ENCODE data around the gene ZSCAN12.
A peak's percentile ranks its signal among the peaks of the same experiment; 100 is the strongest.

The ZSCAN12 gene

DNA sequence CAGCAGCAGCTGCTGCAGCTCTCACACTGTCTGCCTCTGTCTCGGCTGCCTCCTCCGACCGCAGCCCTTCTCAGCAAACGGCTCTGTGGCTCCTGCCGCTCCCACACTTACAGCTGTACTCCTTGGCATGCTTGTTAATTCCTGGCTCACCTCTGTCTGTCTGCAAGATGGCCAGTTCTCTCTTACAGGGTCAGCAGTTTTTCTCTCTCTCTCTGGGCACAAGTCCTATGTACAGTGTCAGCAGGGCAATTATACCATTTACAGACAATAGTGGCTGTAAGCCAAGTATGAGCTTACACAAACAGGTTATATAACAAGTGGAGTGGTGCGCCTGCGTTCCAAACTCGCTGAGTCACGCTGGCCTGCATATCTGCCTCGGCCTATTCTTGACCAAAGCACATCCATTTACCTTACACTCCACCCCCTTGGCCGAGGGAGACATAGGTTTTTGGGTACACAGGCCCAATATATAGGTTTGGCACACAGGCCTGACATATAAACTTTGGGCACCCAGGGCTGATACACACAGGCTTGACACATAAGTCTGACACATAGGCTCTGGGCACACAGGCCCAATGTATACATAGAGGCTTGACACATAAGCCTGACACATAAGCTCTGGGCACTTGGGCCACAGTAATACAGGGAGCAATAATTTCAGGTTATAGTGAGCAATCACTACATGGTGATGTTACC lies 45.4 kb downstream of the ZSCAN12 start:
- DNase-seq (ENCODE audit: low read depth) = no peak

DNA sequence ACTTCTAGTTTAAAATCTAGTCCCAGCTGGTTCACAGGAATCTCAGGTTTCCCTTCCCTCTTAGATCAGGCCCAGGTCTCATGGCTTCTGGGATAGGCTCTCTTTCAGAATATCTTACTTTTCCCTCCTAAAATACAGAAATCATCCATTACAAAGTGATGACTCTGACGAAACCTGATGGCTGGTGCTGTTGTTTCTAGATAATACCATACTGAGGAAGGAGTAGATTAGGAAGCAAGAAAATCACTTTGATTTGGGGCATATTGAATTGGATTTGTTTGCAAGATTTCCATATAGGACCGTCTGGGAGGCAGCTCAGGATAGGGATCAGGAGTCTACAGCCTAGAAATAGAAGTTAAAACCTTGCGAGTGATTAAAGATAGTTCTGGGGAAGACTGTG lies 46.2 kb downstream of the ZSCAN12 start:
- DNase-seq (ENCODE audit: low read depth) = no peak

DNA sequence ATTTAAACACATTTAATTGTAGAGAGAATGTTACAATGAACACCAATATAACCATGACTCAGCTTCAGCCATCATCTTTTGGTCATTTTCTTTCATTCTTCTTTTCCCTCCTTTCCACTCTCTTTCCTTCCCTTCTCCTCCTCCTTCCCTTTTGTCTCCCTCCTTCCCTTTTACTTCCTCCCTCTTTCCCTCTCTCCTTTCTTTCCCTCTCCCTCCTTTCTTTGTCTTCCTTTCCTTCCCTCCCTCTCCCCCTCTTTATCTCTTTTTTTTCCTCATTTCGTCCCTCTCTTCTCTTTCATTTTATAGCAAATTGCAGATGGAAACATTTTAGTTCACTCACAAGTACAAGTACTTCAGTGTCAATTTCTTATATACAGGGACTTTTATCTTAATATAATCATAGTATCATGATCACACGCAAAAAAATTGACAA lies 48.0 kb downstream of the ZSCAN12 start:
- DNase-seq (ENCODE audit: low read depth) = no peak

DNA sequence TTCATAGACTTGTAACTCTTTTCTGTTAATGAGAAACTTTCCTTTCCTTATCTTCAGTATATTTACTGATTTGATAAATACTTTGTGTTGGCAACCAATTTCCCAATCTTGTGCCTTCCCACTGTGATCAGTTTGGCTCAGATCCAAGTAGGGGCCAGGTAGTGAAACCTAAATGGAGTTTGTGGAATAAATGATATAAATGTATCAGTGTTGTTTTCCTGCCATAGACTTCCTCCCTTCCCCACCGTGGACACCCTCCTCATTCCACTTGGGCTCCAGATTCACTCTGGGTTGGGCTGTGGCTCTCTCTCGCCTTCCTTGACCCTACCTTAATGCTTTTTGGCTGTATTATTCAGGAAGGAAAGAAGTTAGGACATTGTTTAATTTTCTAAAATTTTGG lies 48.5 kb downstream of the ZSCAN12 start:
- no peak for DNase-seq (ENCODE audit: low read depth)

DNA sequence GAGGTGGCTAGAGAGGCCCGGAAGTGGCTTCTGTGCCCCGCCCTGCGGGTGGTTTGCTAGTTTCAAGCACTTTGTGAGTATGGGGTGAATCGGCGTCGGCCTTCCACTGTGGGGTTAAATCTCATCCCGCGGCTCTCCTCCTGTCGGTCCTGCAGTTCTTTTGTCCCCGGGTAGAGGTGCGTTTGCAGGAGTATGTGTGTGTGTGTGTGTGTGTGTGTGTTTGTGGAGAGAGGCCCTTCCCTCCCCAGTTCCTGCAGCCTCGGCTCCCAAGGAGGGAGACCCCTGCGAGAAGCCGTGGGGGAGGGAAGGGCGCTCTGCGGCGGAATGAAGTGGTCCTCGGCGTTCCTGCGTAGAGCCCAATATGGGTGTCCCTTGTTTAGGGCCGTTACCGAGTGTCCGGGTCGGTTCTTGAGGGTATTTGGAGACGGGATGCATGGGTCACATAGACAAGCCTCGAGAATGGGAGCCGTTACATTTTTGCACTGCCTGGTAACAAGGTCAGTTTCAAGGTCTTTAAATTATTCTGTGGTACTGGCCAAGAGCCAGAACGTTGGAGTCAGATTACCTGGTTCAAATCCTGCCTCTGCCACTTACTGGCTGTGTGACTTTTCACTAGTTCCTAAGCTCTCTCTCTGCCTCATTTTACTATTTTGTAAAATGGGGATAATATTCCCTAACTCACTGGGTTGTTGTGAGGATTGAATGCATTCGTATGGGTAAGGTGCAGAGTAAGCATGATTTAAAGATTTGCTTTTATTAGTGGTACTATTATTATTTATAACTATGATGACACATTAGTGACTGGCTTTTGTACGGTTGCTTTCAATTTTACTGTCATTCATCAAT lies 49.4 kb downstream of the ZSCAN12 start, which contains the start of gene ZKSCAN3:
Gene ZKSCAN3, plus strand, starts transcription at position 56 of the 846 bp plus-strand sequence. CDS start 9,640 bp downstream, outside the sequence.
- peak; percentile 67 for DNase-seq (ENCODE audit: low read depth)

DNA sequence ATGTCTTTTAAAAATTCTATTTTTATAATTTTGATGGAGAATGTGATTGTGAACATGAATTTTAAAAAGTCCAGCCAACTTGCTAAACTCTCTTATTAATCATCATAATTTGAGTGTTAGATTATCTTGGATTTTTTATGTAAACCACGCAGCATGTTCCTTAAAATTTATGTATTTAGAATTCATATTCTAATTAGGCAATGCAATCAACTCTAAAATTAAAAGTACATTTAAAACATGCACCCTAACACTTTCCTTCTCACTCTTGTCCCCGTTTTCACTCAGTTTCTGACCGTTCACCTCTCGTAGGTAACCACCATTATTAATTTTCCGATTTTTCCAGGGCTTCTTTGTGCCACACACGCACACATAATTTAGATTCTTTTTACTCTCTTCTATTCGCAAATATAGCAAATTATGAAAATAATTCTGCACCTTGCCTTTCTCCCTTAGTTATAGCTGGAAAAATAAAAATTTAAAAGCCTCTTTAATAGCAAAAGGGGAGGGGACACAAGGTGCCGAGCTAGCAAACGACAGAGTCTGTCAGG lies 50.1 kb downstream of the ZSCAN12 start:
- no peak for DNase-seq (ENCODE audit: low read depth)

DNA sequence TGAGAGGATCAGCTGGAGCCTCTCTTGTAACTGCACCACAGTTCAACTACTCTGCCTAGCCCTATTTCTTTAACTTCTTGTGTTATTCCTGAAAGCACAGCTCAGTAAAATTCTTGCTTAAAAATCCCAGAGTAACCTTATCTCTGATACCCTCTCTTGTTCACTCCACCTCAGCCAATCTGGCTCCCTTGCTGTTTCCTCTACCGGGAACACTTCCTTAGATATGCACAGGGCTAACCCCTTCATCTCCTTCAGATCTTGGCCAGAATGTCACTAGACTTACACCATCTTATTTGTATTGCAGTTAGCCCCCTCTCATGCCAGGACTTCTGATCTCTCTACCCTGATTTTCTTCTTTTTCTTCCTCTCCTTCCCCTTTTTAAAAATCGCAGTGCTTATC lies 52.4 kb downstream of the ZSCAN12 start:
- no peak for DNase-seq (ENCODE audit: low read depth)

DNA sequence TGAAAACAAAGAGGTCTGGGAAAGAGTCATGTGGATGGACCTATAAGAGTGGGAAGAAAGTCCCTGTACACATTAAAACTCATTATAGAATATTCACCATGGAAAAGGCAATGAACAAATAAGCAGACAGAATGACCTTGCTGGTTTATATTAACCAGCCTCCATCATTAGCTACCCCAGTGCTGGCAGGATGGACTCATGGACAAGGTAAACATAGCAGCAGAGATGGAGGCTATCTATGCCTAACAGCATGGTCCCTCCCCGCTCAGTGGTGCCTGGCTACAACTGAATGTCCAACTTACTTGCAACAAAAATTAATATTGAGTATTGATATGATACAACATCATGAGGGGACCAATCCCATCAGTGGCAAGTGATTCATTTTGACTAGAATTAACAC lies 54.3 kb downstream of the ZSCAN12 start:
- no peak for DNase-seq (ENCODE audit: low read depth)

DNA sequence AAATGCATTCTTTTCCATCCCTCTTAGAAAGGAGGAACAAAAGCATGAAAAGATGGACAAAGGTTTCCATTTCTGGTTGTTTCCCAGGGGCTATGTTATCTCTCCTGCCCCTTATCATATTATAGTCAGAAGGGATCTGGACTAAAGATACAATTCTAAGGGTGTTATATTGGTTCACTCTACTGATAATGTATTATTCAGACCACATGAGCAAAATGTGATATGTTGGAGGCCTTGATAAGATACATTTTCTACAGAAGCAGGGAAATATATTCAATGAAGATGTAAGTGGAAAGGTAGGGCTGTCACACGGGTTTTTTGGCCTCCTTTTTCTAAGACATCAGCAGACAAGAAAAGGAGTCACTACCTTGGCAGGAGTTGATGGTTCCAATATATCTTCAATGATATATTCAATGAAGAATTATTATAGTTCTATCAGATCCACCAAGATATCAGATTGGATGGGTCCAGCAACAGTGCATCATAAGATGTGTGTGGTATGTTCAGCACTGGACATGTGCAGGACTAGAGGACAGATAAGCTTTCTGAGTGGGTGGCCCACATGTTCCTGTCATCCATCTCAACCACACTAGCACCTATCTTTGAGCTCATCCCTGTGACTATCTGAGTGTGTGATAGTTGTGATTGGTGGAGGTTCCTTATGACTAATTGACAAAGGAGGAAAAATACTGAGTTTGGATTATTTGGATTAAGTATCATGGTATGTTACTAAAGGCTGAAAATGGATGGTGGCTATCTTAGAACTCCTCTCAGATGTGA lies 55.5 kb downstream of the ZSCAN12 start:
- DNase-seq (ENCODE audit: low read depth) = no peak

DNA sequence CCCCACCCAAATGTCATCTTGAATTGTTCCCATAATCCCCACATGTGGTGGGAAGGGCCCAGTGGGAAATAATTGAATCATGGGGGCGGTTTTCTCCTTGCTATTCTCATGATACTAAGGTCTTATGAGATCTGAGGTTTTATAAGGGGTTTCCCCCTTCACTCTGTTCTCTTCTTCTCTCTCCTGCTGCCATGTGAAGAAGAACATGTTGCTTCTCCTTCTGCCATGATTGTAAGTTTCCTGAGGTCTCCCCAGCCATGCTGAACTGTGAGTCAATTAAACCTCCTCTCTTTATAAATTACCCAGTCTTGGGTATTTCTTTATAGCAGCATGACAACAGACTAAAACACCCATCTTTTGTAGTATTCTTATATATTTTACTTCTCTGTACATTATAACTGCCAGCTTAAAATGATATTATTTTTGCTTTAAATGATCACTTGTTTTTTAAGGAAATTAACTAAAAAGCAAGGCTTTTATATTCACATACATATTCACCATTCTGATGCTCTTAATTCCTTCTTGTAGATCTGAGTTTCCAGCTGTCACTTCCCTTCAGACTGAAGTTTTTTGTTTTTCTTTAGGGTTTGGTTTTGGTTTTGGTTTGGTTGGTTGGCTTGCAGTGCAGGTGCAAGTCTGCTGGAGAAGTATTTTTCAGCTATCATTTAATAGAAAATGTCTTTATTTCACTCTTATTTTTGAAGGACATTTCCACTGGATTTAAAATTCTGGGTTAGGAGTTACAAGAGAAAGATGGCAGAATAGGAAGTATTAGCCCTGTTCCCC lies 59.0 kb downstream of the ZSCAN12 start:
- DNase-seq (ENCODE audit: low read depth) = no peak

DNA sequence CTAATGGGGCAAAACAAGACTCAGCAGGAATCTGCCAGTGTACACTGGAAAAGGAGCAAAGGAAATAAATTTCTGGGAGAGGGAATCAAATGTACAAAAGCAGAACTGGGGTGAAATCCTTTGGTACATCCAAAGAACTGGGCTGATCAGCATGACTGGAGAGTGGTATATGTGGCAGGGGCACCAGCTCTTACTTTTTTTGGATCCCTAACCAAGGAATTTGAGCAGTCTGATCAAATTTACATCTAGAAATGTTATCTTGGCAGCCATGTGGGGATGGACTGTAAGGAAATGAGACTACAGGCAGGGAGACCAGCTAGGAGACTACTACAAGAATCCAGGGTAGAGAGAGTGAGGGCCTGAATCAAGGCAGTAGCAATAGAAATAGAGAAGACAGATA lies 62.4 kb downstream of the ZSCAN12 start:
- no peak for DNase-seq (ENCODE audit: low read depth)

DNA sequence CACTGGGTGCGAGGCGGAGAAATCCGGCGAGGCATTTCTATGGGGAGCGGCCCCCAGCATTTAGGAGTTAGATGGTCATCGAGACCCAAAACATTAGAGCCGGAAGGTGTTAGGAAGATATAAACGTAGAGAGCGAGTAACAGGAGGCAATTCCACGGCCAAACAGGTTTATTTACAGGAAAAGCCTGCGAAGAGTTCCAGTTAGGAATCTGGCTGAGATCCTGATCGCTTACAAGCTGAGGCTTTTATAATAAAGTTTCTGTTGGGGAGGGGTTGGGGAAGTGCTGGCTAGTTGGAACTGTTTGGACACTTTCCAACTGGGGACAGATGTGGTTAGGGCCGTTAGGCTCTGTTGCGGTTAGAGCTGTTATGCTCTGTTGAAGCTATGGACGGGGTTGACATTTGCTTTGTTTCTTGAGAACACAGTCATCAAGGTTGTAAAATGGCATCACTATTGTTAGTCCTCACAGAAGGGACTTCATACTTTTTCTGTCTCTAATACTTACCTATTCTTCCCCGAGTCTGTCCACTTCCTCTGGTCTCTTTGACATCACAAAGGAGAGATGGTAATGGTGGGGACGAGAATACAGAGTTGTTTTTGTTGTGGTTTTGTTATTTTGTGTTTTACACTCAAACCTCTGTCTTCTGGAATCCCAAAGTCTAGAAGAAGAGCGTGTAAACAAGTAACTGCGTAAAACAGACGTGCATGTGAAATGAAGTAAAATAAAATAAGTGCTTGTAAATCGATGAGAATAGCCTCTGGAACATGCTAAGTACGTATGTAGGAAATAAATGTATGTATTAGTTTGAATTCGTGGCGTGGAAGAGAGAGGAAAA lies 63.0 kb downstream of the ZSCAN12 start:
- DNase-seq (ENCODE audit: low read depth) = no peak

DNA sequence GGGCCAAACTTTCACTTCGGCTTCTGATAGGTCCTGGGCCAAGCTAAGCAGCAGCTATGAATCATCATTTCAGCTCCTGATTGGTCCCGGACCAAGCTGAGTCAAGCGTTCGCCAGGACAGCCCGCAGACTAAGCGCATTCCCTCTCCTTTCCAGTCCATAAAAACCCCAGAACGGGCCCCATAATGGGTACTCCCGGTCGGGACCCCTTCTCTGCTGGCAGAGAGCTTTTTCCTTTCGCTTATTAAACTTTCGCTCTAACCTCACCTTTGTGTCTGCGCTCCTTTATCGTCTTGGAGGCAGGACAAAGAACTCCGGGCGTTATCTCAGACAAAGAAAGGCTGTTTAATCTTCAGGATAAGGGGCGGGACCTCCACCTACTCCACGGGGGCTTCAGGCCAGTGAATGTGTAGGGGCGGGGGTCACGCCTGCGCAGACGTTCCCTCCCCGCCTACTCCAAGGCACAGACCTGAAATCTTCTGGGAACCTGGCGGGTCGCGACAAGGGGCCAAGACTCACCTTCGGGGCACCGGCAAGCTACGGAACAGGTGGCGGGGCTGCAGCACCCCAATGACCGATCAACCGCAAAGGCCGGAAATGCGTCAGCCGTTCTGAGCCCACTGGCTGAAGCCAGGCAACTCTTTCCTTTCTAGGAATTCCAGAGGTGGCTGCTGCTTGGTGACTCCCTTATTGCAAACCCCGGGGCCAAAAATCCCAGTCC lies 63.8 kb downstream of the ZSCAN12 start, which contains the start of gene ZSCAN31:
Gene ZSCAN31, minus strand, starts transcription at position 585 of the 720 bp plus-strand sequence. CDS start 6,465 bp downstream, outside the sequence.
- DNase-seq (ENCODE audit: low read depth) = peak; percentile 64

DNA sequence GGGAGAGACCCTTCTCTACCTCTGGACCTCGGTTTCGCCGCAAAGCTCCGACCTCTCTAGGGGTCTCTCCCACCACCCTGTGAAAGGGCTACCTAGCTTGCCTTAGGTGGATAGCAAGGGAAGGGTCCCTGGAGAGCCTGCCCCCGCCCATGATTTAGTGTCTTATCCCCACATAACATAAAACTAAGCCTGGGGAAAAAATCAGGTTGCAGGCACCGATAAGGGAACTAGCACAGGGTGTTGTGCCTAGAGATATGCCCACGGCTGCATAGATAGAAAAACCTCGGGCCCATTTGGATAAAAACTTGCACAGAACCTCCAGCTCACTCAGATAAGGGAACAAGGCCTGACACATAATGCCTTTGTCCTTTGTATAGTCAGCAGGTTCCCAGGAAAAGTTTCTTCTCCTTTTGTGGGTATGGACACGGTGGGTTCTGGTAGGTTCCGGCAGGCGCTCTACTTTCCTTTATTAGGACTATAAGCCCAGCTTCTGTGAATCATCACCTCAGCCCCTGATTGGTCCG lies 64.4 kb downstream of the ZSCAN12 start:
- DNase-seq (ENCODE audit: low read depth) = no peak

DNA sequence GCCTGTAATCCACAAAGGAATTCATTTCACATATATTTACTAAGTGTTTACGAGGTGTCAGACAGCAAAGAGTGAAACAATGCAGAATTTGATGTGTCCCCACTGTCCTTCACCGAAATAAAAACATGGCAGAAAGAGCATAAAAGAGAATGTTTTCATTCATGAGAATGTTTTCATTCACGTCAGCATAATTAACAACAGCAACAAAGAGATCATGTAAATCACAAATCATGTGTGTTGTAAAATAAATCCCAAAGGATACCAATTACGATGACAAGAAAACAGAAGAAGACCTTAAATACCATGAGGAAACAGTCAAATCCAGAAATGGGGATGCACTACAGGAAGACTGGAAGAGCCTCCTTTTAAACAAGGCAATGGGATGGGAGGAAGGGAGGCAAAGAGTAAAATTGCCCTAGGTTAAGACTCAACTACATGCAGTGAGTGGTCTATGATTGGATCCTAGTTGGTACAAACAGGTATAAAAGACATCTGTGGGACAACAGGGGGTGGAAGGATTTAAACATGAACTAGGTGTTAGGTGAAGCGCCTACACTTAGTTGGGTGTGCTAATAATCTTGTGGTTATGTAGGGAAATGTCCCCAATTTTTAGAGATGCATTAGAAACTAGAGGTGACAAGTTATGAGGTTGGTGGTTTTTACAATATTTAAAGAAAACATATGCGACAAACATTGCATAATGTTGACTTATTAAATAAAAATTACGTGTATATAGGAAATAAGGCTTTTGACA lies 65.1 kb downstream of the ZSCAN12 start:
- DNase-seq (ENCODE audit: low read depth) = no peak

DNA sequence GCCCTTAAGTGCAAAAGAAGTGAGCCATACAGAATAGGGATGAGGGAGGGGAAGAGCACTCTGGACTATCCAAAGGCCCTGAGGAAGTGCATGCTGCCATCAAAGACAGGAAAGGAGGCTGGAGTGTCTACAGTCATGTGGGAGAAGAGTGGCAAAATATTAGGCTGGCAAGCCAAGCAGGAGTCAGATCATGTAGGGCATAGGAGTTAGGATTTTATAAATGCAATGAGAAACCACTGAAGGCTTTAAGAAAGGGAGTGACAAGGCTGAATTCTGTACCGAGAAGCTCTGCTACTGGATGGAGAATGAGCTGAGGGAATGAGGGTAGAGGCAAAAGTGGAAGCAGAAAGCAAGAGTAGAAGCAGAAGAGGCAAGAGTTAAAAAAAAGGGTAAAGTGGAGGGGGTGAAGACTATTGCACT lies 65.9 kb downstream of the ZSCAN12 start:
- no peak for DNase-seq (ENCODE audit: low read depth)

DNA sequence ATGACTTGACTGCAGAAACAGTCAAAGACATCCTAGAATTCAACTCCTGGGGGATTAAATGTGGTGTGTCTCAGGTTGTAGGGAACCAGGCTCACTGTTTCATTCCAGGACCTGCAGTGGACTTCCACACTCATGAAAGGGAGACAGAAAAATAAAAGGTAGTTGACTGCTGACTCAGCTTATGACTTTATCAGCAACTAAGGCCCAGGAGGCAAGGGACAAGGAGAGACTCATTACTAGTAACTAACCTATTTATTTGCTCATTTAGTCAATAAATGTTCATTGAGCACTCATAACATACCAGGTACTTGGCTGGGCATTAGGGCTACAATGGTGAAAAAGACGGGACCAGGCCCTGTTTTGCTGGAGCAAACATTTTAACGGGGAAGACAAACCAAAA lies 66.5 kb downstream of the ZSCAN12 start:
- no peak for DNase-seq (ENCODE audit: low read depth)

DNA sequence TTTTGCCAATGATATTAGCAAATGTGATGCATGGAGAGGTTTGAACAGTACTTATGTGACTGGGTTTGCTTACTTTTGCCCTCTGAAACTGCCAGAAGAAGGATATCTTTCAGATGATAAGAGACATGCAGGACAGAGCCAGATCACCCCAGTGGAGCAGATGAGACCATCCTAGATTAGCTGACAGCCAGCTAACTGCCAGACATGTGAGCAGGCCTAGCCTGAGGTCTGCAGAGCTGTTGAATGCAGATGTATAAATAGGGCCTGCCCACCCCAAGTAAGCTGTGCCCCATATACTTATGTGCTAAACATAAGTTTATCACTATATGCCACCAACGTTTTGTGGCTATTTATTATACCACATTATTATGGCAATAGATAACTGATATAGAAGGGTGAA lies 69.5 kb downstream of the ZSCAN12 start:
- no peak for DNase-seq (ENCODE audit: low read depth)
